GM19099 (cell line): ENCODE data around the gene C4orf51.
A peak's percentile ranks its signal among the peaks of the same experiment; 100 is the strongest.

Source experiments
- POLR2A ChIP-seq: IDR thresholded peaks from 3 replicates; pipeline ENCODE4 v1.6.1; 2011; ENCODE audit warnings: low read depth; ENCODE audit not compliant: insufficient read length; ENCODE audit errors: extremely low read depth

C4orf51 gene

DNA sequence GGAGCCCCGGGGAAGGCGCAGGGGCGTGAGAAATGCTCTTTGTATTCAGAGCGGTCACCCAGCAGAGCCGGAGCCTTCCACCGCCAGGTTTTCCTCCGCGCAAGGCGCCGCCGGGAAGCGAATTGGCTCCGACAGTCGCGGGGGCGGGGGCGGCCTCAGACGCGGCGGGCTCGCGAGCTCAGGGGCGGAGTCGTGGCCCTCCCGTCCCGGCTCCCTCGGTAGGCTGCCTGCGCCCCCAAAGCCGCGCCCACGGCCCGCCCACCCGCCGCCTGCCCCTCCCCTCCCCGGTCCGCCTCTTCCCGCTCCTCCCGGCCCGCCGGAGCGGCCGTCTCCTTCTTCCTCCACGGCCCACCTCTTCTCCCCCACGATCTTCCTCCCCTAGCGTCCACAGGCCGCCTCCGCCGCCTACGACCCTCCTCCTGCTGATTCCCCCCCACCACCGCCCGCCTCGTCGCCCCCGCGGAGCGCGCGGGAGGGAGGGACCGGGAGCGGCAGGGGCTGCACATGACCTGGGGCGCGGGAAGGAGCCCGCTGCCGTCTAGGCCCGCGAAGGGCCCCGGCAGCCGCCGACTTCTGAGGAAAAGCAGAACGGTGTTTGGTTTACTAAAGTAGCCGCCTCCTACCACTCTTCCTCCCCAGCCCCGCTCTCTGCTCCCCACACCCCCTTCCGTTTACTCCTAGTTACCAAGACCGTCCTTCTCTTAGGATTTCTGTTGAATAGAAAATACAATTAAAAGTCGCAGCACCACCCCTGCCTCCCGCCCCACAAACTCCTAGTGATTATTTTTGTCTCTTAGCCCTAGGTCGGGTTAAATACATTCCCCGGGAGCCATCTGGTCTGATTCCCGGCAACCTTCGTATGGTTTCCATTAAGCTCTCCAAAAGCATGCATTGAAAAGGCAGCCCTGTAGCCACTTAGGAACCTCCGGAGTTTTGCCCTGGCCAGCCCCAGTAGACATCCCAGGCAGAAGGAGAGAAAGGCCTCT is 53.2 kb downstream of the C4orf51 start:
- TF ChIP-seq POLR2A = peak; percentile 55

DNA sequence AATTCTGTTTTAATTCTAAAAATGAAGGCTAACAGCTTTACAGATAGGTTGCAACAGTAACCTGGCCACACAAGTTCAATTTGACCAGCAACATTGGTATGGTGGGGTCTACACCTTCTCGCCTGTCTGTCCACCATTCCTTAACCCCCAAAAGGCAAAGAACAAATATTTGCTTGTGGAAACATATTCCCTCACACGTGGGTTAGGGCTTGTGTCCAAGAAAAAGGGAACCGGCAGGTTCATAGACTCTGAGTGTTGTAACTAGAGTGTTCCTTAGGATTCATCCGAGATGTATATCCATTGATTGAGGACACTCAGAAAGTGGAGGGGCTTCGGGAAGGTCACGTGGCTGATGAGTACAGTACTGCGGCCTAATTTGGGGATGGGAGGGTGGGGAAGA is 54.1 kb downstream of the C4orf51 start:
- TF ChIP-seq POLR2A = no peak

- no peak for TF ChIP-seq POLR2A
Observed at GRCh38 chr4:145734576-145735346, 54.8 kb downstream of the C4orf51 start.

- no peak for TF ChIP-seq POLR2A
Observed at GRCh38 chr4:145735347-145735675, 55.4 kb downstream of the C4orf51 start.

DNA sequence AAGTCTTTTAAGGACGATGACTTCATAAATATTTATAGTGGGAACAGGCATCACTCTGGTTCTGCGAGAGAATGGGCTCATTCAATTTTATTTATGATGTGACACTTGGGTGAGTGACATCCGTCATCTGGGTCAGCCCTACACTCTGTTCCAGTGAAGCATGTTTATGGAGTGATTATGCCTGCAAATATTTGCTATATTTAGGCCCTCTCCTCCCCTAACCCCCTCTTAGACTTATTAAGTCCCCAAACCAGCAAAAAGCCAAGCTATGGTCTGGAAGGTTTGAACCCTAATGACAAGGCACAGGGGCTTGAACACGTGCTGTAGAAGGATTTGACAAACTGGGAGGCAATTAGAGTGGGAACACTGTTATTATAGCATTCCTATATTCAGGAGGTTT is 55.9 kb downstream of the C4orf51 start:
- TF ChIP-seq POLR2A = no peak

DNA sequence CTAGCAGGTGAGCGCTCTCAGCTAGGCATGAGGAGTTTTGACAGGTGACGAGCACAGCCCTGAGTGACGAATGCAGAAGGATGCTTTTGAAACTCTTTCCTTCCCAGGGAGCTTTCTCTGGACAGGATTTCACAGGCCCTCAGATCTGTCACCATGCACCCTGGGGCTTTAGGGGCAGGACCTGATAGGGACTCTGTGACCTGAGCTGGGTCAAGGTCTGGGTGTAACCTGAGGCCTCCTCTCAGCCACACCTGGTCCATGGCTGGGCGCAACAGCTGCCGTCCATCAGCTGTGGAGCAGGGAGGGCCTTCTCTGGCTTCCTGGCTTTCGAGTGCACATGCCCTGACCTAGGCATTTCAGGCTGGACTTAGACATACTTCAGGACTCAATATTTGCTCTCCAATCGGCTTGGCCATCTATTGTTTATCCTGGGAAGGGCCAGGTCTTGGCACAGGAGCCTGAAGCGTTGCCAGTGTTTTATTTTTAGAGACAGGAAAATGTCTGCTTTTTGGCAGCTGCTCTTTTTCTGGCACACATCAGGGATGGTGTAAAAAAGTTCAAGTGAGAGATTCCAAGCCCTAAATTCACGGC is 56.4 kb downstream of the C4orf51 start:
- TF ChIP-seq POLR2A = no peak

DNA sequence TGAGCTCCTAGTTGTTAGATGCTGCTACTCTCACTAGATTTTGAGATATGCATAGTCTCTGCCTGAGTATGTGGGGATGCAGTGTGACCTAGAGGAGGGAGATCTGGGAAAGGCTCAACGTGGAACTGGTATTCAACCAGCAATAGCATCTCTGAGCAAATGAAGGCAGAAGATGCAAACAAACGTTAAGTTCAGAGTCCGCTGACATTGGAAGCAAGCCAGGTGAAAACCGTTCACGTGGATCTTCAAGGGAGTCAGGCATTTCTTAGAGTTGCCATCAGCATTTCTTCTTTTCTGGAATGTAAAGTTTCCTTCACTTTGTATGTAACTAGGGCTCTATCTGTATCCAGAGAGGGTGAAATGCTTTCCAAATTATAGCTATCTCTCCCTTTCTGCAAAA is 59.9 kb downstream of the C4orf51 start:
- no peak for TF ChIP-seq POLR2A

GRCh38 chr4:145740806-145741205 is 60.9 kb downstream of the C4orf51 start:
- TF ChIP-seq POLR2A = no peak

GRCh38 chr4:145743641-145744040 is 63.7 kb downstream of the C4orf51 start:
- TF ChIP-seq POLR2A = no peak

GRCh38 chr4:145755802-145756201 is 75.9 kb downstream of the C4orf51 start:
- TF ChIP-seq POLR2A = no peak

DNA sequence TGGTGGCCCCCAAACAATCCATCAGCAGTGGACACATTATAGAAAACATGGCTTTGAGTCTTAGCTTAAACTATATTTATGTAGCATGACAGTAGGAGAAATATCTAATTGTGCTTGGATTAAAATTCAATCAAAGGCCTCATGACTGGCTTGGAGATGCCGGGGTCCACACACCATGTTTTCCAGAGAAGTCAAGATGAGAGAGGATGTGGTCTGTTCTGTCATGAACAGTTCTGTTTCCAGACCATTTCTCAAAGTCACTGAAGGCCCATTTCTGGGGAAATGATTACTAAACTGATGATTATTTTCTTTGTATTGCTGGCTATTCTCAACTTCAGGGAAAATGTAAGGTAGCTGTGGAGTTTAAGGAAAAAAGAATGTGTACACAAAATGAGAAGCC is 76.3 kb downstream of the C4orf51 start:
- TF ChIP-seq POLR2A = no peak

DNA sequence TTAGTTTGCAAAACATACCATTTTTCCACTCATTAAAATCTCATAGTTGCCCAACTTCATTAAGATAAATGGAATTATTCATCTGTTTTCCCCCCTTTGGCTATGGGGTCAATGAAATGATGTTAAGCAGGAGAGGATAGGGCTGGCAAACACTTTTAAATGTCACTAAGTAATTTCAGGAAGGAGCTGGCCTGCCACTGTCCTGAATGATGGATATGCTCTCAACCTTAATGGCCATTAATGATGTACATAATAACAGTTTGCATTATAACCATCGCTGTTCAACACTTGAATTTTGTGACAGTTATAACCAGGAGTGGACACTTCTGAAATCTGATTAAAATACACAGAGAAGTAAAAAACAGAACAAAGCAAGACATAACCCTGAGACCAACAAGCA is 77.2 kb downstream of the C4orf51 start:
- TF ChIP-seq POLR2A = no peak

DNA sequence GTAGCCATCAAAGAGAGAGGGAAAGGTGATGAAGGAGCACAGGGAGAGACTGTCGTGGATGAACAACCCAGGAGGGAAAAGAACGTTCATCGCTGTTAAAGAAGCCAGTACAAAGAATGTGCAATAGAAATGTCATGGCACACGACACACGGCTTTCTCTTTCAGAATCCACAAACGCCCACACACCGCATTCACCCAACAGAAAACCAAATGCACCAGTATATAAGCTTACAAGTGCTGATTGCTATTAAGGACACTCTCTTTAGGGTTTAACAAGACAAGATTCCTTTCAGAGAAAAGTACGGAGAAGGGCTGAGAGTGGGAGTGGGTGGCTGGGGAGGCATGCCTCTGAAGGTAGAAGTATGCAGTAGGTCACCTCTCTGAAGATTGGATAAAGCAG is 80.2 kb downstream of the C4orf51 start:
- no peak for TF ChIP-seq POLR2A

DNA sequence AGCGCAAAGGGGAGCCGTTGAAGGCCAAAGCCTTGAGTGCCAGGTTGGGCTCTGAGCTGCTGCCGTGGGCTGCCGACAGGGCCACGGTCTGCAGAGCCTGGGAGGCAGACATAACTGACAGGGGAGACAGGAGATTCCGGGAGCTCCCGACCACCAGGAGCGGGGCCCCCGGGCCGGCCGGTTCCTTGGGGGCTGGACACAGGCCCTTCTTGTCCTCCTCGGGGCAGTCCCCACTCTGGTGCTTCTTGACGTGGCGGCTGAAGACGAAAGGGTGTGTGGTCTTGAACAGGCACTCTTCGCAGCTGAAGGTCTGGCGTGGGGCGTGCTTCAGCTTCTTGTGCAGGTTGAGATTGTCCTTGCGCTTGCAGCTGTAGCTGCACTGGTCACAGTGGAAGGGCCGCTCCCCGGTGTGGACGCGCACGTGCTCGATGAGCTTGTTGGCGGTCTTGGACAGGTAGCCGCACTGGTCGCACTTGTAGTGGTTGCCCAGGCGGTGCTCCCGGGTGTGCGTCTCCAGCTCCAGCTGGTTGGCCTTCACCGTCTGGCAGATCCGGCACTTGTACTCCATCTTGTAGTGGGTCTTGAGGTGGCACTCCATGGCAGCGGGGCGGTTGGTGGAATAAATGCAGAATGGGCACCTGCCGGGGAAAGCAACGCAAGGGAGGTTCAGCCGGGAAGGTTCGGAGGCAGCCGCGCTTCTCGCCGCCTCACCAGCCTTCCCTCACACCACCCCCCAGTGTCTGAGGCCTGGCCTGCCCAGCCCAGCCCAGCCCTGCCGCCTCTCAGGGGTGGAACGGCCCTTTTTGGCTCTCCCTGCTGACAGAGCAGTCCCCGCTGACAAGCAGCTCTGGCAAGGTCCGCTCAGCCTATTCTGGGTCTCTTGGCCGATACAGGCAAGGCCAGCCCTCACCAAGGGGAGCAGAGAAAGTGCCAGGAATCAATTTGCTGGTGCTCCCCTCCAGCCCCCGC is 81.3 kb downstream of the C4orf51 start:
- TF ChIP-seq POLR2A = no peak

- TF ChIP-seq POLR2A = no peak
Observed at GRCh38 chr4:145762719-145763118, 82.8 kb downstream of the C4orf51 start.

GRCh38 chr4:145763399-145763798 is 83.5 kb downstream of the C4orf51 start:
- no peak for TF ChIP-seq POLR2A
